Neural crest cell (in vitro differentiated cells): ENCODE data around the gene LDLRAD3. TPM values are rescaled to one million over a fixed set of nuclear protein-coding genes. Genes with fewer than 3 reads are reported as not detected.

ENCODE experiments used
- DNase-seq: peaks from one replicate; pipeline ENCODE4 v3.0.0; 2021; ENCODE audit warnings: low read depth, mixed read lengths, low spot score
- H3K27ac Mint-ChIP-seq: one replicate; pipeline ENCODE4 v1.8.0; 2021; ENCODE audit warnings: mild to moderate bottlenecking, mixed read lengths; ENCODE audit not compliant: unreplicated experiment
- H3K27me3 Mint-ChIP-seq: 2 replicates; pipeline ENCODE4 v1.8.0; 2021; ENCODE audit warnings: low read depth, mild to moderate bottlenecking, mixed read lengths
- H3K36me3 Mint-ChIP-seq: 2 replicates; pipeline ENCODE4 v1.8.0; 2021; ENCODE audit warnings: low read depth, mild to moderate bottlenecking, mixed read lengths
- H3K4me1 Mint-ChIP-seq: 2 replicates; pipeline ENCODE4 v1.8.0; 2021; ENCODE audit warnings: mixed read lengths
- H3K4me3 Mint-ChIP-seq: one replicate; pipeline ENCODE4 v1.8.0; 2021; ENCODE audit warnings: mild to moderate bottlenecking, mixed read lengths
- H3K9me3 Mint-ChIP-seq: 2 replicates; pipeline ENCODE4 v1.8.0; 2021; ENCODE audit warnings: mixed read lengths
- CTCF ChIP-seq: fragments of 200-600 bp; sonication (generic); conservative IDR thresholded peaks from 2 replicates; pipeline ENCODE4 v1.5.0; 2021; ENCODE audit warnings: antibody characterized with exemption, mild to moderate bottlenecking
- total RNA-seq: library from RNA; stranded (reverse); gene quantifications from 2 replicates; pipeline ENCODE4 v1.2.1, GENCODE V29; 2021

Gene LDLRAD3
- total RNA-seq, 1 donor from 2014 or later: 30.1 TPM

DNA sequence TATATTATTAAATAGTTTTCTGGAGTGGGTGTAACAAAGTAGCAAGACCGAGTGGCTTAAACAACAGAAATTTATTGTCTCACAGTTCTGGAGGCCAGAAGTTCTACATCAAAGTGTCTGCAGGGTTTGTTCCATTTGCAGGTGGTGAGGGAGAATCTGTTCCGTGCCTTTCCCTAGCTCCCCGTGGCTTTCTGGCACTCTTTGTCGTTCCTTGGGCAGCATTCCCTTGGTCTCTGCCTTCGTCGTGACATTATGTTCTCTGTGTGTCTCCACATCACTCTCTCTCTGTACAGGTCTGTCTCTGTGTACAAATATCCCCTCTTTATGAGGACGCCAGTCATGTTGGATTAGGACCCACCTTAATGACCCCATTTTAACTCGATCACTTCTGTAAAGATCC lies 38.2 kb downstream of the LDLRAD3 start:
- H3K9me3 Mint-ChIP-seq: peaks cover 5% of the 10 kb centered on the region
- no peak for DNase-seq
- H3K27me3 Mint-ChIP-seq: no peaks in the 10 kb centered on the region
- no peak overlapping the region for H3K4me3 Mint-ChIP-seq
- TF ChIP-seq CTCF: no peak
- H3K36me3 Mint-ChIP-seq: peaks cover 8% of the 10 kb centered on the region
- no peak overlapping the region for H3K27ac Mint-ChIP-seq
- peaks cover 41% of the 10 kb centered on the region for H3K4me1 Mint-ChIP-seq

GRCh38 chr11:35983981-35984380 lies 40.1 kb downstream of the LDLRAD3 start:
- no peak overlapping the region for H3K4me3 Mint-ChIP-seq
- no peaks in the 10 kb centered on the region for H3K27me3 Mint-ChIP-seq
- DNase-seq: no peak
- H3K27ac Mint-ChIP-seq: no peak overlapping the region
- H3K36me3 Mint-ChIP-seq: peaks cover 9% of the 10 kb centered on the region
- no peak for TF ChIP-seq CTCF
- peaks cover 26% of the 10 kb centered on the region for H3K4me1 Mint-ChIP-seq
- peaks cover 10% of the 10 kb centered on the region for H3K9me3 Mint-ChIP-seq

GRCh38 chr11:35986947-35987346 lies 43.1 kb downstream of the LDLRAD3 start:
- Mint-ChIP-seq H3K27me3 (no peaks in the 10 kb centered on the region), H3K36me3 (peaks cover 19% of the 10 kb centered on the region), H3K27ac (no peak overlapping the region), H3K9me3 (peaks cover 17% of the 10 kb centered on the region), H3K4me3 (no peak overlapping the region), H3K4me1 (peaks cover 20% of the 10 kb centered on the region)
- no peak for DNase-seq
- TF ChIP-seq CTCF: no peak

- H3K4me1 Mint-ChIP-seq: peaks cover 36% of the 10 kb centered on the region
- no peak overlapping the region for H3K4me3 Mint-ChIP-seq
- no peak for DNase-seq
- no peak for TF ChIP-seq CTCF
- peaks cover 29% of the 10 kb centered on the region for H3K36me3 Mint-ChIP-seq
- no peak overlapping the region for H3K27ac Mint-ChIP-seq
- H3K9me3 Mint-ChIP-seq: peaks cover 18% of the 10 kb centered on the region
- H3K27me3 Mint-ChIP-seq: no peaks in the 10 kb centered on the region
These were observed 46.3 kb downstream of the LDLRAD3 start for GRCh38 chr11:35990170-35990569.

DNA sequence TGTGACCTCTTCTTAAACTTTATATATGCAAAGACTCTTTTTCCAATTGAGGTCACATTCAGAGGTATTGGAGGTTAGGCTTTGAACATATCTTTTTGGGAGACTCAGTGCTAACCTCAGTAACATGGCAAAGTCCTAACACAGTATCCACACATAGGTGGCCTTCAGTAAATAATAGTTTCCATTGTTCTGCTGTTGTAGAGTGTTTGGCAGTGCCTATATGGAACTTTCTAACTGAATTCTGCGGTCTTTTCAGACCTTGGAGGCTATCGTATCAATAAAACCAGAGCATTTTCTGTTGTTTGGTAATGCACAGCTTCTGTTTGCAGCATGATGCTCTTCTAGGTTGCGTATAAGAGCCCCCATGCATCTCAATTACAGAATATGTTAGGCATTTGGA lies 47.0 kb downstream of the LDLRAD3 start:
- DNase-seq: no peak
- H3K27ac Mint-ChIP-seq: no peak overlapping the region
- peaks cover 36% of the 10 kb centered on the region for H3K4me1 Mint-ChIP-seq
- peaks cover 18% of the 10 kb centered on the region for H3K9me3 Mint-ChIP-seq
- peaks cover 30% of the 10 kb centered on the region for H3K36me3 Mint-ChIP-seq
- TF ChIP-seq CTCF: no peak
- no peak overlapping the region for H3K4me3 Mint-ChIP-seq
- no peaks in the 10 kb centered on the region for H3K27me3 Mint-ChIP-seq

DNA sequence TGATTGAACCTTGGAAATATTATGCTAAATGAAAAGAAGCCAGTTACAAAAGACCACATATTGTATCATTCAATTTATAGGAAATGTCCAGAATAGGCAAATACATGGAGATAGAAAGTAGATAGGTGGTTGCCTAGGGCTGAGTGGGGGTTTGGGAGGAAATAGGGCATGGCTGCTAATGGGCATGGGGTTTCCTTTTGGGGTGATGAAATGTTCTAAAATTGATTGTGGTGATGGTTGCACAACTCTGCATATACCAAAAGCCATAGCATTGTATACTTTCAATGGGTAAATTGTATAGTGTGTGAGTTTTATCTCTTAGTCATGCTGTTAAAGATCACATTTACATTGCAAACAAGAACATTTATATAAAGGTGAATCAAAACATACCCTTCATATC lies 48.7 kb downstream of the LDLRAD3 start:
- Mint-ChIP-seq H3K4me3 (no peak overlapping the region), H3K9me3 (peaks cover 20% of the 10 kb centered on the region), H3K36me3 (peaks cover 40% of the 10 kb centered on the region), H3K27ac (peak overlapping the region; percentile 48), H3K4me1 (peaks cover 42% of the 10 kb centered on the region), H3K27me3 (no peaks in the 10 kb centered on the region)
- TF ChIP-seq CTCF: no peak
- no peak for DNase-seq
